ENCODE measurements around the gene XRRA1.
"Not testable (repeated sequence)": the region's sequence is repeated elsewhere in the genome, so short reads cannot be mapped to it uniquely, and the experiment has no call there.

Gene XRRA1

GRCh38 chr11:74896311-74896710 is 52.6 kb downstream of the XRRA1 start:
- DNase-seq (ENCODE audit: low spot score) = no peak

- no peak for DNase-seq (ENCODE audit: low spot score)
Measured at GRCh38 chr11:74895340-74896116, 53.4 kb downstream of the XRRA1 start.

DNA sequence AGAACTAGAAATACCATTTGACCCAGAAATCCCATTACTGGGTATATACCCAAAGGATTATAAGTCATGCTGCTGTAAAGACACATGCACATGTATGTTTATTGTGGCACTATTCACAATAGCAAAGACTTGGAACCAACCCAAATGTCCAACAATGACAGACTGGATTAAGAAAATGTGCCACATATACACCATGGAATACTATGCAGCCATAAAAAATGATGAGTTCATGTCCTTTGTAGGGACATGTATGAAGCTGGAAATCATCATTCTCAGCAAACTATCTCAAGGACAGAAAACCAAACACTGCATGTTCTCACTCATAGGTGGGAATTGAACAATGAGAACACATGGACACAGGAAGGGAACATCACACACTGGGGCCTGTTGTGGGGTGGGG is 55.9 kb downstream of the XRRA1 start:
- DNase-seq (ENCODE audit: low spot score) = not testable (repeated sequence)

- DNase-seq (ENCODE audit: low spot score) = no peak
Measured at GRCh38 chr11:74877132-74877531, 71.8 kb downstream of the XRRA1 start.

- DNase-seq (ENCODE audit: low spot score) = no peak
Measured at GRCh38 chr11:74871037-74871436, 77.9 kb downstream of the XRRA1 start.

DNA sequence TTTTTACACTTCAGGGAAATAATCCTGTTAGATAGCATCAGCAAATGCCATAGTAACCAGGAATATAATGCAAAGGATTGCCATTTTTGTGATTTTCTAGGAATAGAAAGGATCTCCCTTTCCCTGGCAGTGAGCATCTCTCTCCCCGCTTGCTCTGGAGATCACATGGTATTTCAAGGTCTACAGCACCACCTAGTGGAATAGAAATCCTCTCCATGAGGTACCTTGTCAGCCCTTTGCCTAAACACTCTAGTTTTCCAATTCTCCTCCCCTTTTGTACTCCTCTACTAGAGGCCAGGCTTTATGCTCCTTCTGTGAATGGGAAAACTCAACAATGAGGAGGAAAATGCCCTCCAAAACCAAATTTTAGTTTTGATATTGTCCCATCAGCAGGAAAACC is 78.4 kb downstream of the XRRA1 start:
- DNase-seq (ENCODE audit: low spot score) = peak; percentile 11

- DNase-seq (ENCODE audit: low spot score) = no peak
Measured at GRCh38 chr11:74866557-74866956, 82.3 kb downstream of the XRRA1 start.

- DNase-seq (ENCODE audit: low spot score) = no peak
Measured at GRCh38 chr11:74863410-74863809, 85.5 kb downstream of the XRRA1 start.

DNA sequence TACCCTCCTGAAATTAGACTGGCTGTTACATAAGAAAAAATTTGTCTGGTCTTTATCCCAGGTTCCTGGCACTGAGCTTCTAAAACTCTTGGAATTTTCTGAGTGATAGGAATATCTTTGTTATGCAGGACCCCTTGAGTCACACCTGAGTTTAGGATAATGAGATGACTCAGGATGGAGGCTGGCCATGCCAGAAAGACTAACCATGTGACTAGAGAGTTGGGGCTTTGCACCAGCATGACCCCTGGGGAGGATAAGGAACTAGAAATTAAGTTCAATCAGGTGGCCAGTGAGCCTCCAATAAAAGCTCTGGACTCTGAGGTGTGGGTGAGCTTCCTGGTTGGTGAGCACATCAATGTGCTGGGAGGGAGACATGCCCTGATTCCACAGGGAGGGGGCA is 88.1 kb downstream of the XRRA1 start:
- no peak for DNase-seq (ENCODE audit: low spot score)

- no peak for DNase-seq (ENCODE audit: low spot score)
Measured at GRCh38 chr11:74853223-74853622, 95.7 kb downstream of the XRRA1 start.

GRCh38 chr11:74849525-74850391 is 99.1 kb downstream of the XRRA1 start:
- DNase-seq (ENCODE audit: low spot score) = no peak

DNA sequence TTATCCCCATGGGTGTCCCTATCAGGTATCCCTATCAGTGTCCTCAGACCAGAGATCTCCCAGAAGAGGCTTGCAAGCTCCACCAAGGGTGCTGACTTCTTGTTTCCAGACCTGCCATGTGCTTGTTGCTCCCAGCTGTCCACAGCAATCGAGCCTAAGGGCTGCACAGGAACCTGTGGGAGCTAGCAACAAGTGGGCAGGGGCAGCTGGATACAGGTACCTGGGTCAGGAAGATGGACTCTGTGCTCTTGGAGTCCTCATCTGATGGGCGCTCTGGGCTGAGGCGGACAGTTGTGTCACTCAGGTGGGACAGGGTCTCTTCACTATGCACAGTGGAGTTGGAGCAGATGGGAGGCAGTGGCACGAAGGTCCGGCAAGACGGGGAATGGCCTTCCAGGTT is 101.0 kb downstream of the XRRA1 start:
- DNase-seq (ENCODE audit: low spot score) = no peak

DNA sequence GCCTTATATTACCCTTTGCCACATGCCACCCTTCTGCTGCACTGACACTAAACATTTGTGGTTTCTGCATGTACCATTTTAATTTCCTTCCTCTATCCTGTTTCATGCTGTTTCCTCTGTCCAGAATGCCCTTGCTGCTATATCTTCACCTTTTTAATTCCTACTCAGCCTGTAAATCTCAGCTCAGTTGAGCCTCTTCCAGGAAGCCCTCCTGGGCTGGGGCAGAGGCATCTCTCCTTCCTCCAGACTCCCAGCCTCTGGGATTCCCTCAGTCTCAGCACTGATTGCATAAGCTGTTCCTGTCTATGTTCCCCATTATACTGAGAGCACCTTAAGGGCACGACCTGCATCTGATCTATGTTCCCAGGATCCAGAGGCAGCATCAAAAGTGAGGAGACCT is 101.5 kb downstream of the XRRA1 start:
- no peak for DNase-seq (ENCODE audit: low spot score)

GRCh38 chr11:74846770-74847169 is 102.1 kb downstream of the XRRA1 start:
- DNase-seq (ENCODE audit: low spot score) = no peak

GRCh38 chr11:74845978-74846517 is 102.8 kb downstream of the XRRA1 start:
- no peak for DNase-seq (ENCODE audit: low spot score)

DNA sequence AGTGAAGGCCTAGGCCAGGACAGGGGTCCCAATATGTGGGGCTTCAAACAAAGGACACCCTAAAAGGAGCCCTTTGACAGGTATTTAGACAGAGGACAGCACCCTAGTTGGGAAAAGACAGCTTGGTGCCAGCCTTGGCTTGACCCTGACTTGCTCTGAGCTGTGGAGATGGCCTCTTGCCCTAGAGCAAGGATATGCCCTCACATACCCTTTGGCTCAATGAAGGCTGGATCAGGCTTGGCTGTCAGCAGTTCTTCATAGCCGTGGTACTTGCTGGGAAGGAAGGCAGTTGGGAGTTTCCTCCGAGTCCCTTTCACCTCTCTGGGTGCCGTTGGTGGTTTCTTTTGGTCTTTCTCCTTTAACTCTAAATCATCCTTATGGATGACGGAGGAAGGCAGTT is 104.0 kb downstream of the XRRA1 start:
- DNase-seq (ENCODE audit: low spot score) = no peak

- DNase-seq (ENCODE audit: low spot score) = no peak
Measured at GRCh38 chr11:74844072-74844471, 104.8 kb downstream of the XRRA1 start.

GRCh38 chr11:74842967-74843366 is 105.9 kb downstream of the XRRA1 start:
- DNase-seq (ENCODE audit: low spot score) = no peak

- no peak for DNase-seq (ENCODE audit: low spot score)
Measured at GRCh38 chr11:74840486-74840885, 108.4 kb downstream of the XRRA1 start.

DNA sequence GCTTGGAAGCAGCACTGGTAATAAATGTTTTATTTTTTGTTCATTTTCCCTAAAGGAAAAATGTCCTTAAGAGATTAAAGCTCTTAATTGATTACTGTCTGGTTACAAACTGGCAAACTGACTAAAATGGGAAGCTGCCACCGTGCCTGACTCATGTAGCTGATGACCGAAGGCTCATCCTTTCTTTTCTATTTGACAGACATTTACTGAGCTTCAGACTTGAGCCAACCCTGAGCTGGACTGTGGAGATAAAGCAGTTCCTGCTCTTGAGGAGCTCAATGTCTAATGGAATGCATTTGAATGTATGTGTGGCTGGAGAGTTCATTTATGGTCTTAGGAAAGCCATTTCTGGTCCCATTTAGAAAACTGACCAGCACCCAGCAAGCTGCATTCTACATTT is 108.9 kb downstream of the XRRA1 start:
- no peak for DNase-seq (ENCODE audit: low spot score)

DNA sequence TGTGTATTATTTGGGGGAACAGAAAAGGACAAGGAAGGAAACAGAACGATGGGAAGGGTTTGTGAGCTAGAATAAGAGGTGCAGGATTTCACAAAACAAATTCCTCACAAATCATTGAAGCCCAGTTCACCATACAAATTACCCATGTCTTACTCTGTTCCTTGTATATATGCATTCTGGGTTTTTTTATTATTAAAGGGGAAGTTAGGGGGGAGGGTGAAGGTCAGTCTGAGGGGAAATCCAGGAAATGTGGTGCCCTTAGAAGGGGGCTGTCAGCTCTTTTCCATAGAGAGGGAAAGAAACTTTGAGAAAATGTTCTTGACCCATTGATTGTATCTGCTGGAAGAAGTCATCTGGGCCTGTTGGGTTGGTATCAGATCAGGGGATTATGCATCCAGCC is 109.4 kb downstream of the XRRA1 start:
- no peak for DNase-seq (ENCODE audit: low spot score)

DNA sequence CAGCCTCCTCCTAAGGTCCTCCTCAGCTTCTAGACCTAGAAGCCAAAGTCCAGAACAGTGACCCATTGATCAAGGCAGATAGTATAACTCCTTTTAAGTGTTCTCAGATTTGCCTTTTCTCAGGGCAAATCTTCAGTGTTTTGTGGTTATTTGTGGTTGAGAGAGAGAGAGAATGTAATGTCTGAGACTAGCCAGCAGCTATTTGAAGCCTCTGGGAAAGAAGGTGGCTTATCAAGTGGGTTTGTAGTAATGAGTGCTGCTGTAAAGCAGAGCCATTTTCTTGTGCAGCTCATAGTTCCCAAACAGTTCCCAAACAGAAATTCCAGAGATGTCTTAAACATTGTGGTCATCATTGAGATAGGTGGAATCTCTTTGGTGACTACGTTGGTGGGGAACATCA is 110.7 kb downstream of the XRRA1 start:
- DNase-seq (ENCODE audit: low spot score) = no peak

- DNase-seq (ENCODE audit: low spot score) = no peak
Measured at GRCh38 chr11:74837191-74837590, 111.7 kb downstream of the XRRA1 start.

Measured in CD4-positive, alpha-beta T cell treated with Interleukin-15 for 4 hours (primary cell).